ENCODE data around the gene PDE1A. TPM values are rescaled to one million over a fixed set of nuclear protein-coding genes. Genes with fewer than 3 reads are reported as not detected.

Gene PDE1A
- total and polyA plus RNA-seq, 4 donors, result 0.64 to 5.2 (median 1.7) TPM

- Histone ChIP-seq H3K27me3 (ENCODE audit: control insufficient read depth in 4 of 4, insufficient read depth in 4 of 4, low read length in 3 of 4) (no peaks in the 10 kb centered on the region), H3K4me3 (ENCODE audit: low read depth in 1 of 3, low read length in 3 of 3) (no peak overlapping the region), H3K27ac (ENCODE audit: low read depth in 1 of 2, low read length in 2 of 2) (no peak overlapping the region), H3K9ac (ENCODE audit: low read depth in 1 of 2, low read length in 2 of 2) (no peak overlapping the region), H3K4me1 (ENCODE audit: control insufficient read depth in 4 of 4, insufficient read depth in 4 of 4, low read length in 3 of 4) (no peaks in the 10 kb centered on the region), H3K36me3 (ENCODE audit: control insufficient read depth in 4 of 4, insufficient read depth in 3 of 4, low read depth in 1 of 4, low read length in 3 of 4) (peaks cover 0 to 2% (median 0%) of the 10 kb centered on the region in 4 donors), H3K9me3 (ENCODE audit: control insufficient read depth in 4 of 4, low read length in 3 of 4) (no peaks in the 10 kb centered on the region)
- TF ChIP-seq JUND (IDR thresholded peaks at IDR 0.05) (no peak), REST (IDR thresholded peaks at IDR 0.05) (no peak), CTCF (IDR thresholded peaks at IDR 0.05; ENCODE audit: low read depth, low read length, missing input control) (no peak), ATF3 (IDR thresholded peaks at IDR 0.05) (no peak), RAD21 (IDR thresholded peaks at IDR 0.05) (no peak), FOXA1 (IDR thresholded peaks at IDR 0.05) (no peak), TAF1 (conservative IDR thresholded peaks at IDR 0.05) (no peak), RXRA (IDR thresholded peaks at IDR 0.05) (no peak), SP1 (IDR thresholded peaks at IDR 0.05) (no peak), NR2F2 (IDR thresholded peaks at IDR 0.05) (no peak), GABPA (IDR thresholded peaks at IDR 0.05 in 1 of 2, conservative IDR thresholded peaks at IDR 0.05 in 1 of 2) (no peak), EGR1 (IDR thresholded peaks at IDR 0.05; ENCODE audit: low read depth in 2 of 2) (no peak), ZBTB33 (IDR thresholded peaks at IDR 0.05) (no peak), YY1 (IDR thresholded peaks at IDR 0.05) (no peak), HNF4G (IDR thresholded peaks at IDR 0.05) (no peak), FOXA2 (IDR thresholded peaks at IDR 0.05) (no peak), MAX (IDR thresholded peaks at IDR 0.05) (no peak)
- 83% methylated on average over 3 of the region's 3 CpGs for WGBS
- no peak for DNase-seq (ENCODE audit: low spot score)
Measured at GRCh38 chr2:182090486-182090885, 336.4 kb downstream of the PDE1A start.

Small RNAs within 50 kb of the gene (small RNA-seq; reads per million reads assigned to genes)
- not detected for gene RN7SL267P
